ENCODE results near the gene CRACR2B. TPM values are rescaled to one million over a fixed set of nuclear protein-coding genes. Genes with fewer than 3 reads are reported as not detected.

CRACR2B gene
- total RNA-seq, 1 experiment from 2014 or later = 17.5 TPM

GRCh38 chr11:838441-839279, 10.9 kb downstream of the CRACR2B start:
- intact Hi-C loops (cut with micrococcal nuclease; ENCODE audit: unreplicated experiment) = no loop called here
- Histone ChIP-seq H3K27me3 (ENCODE audit: insufficient read depth, low read depth) (no peaks in the 10 kb centered on the region), H3F3A (ENCODE audit: insufficient read depth, low read depth) (peaks cover 26% of the 10 kb centered on the region; the same call in 1 of the 2 replicates), H4K20me1 (ENCODE audit: insufficient read depth) (peaks cover 18% of the 10 kb centered on the region), H2AFZ (no peak overlapping the region), H3K27ac (no peak overlapping the region), H3K9me2 (ENCODE audit: insufficient read depth) (no peaks in the 10 kb centered on the region), H3K4me3 (no peak overlapping the region), H3K79me2 (ENCODE audit: low read depth) (peaks cover 27% of the 10 kb centered on the region), H3K4me1 (replicated peaks; ENCODE audit: insufficient read depth) (peaks cover 20% of the 10 kb centered on the region), H3K4me2 (no peak overlapping the region), H3K9me3 (ENCODE audit: insufficient read depth, low read depth) (no peaks in the 10 kb centered on the region), H3K36me3 (ENCODE audit: low read depth) (no peaks in the 10 kb centered on the region)
- TF ChIP-seq CTCF (conservative IDR thresholded peaks at IDR 0.05) (no peak), EZH2 (IDR thresholded peaks at IDR 0.05; ENCODE audit: low read depth) (no peak)
- POLR2A ChIA-PET (ENCODE audit: unreplicated experiment) = no interaction called here
- CTCF ChIA-PET = no interaction called here
- no TSS peak for BruUV-seq (replicated peaks)
- no peak for DNase-seq

DNA sequence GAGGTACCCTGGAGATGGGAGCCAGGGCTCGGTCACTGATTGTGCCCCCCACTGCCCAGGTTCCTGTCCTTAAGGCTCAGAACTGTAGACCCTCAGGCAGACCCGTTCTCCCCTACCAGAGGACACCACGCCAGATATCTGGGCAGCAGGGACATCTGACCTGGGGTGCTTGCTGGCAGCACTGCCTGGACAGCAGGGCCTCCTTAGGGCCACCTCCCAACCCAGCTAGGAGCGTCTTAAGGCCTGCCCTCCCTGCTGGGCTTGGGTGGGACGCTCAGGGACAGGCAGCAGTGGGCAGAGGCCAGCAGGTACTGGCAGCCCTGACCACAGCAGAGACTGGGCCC, 11.5 kb downstream of the CRACR2B start:
- Histone ChIP-seq H3K9me3 (ENCODE audit: insufficient read depth, low read depth) (no peaks in the 10 kb centered on the region), H3K4me3 (no peak overlapping the region), H2AFZ (no peak overlapping the region), H3K9me2 (ENCODE audit: insufficient read depth) (no peaks in the 10 kb centered on the region), H3K4me1 (replicated peaks; ENCODE audit: insufficient read depth) (peaks cover 21% of the 10 kb centered on the region), H3K27me3 (ENCODE audit: insufficient read depth, low read depth) (no peaks in the 10 kb centered on the region), H3K27ac (no peak overlapping the region), H4K20me1 (ENCODE audit: insufficient read depth) (peaks cover 18% of the 10 kb centered on the region), H3K36me3 (ENCODE audit: low read depth) (no peaks in the 10 kb centered on the region), H3K4me2 (no peak overlapping the region), H3F3A (ENCODE audit: insufficient read depth, low read depth) (peaks cover 21% of the 10 kb centered on the region; the same call in 1 of the 2 replicates), H3K79me2 (ENCODE audit: low read depth) (peaks cover 21% of the 10 kb centered on the region)
- BruUV-seq (replicated peaks) = no TSS peak
- CTCF ChIA-PET = no interaction called here
- intact Hi-C loops (cut with micrococcal nuclease; ENCODE audit: unreplicated experiment) = no loop called here
- POLR2A ChIA-PET (ENCODE audit: unreplicated experiment) = no interaction called here
- TF ChIP-seq CTCF (conservative IDR thresholded peaks at IDR 0.05) (no peak), EZH2 (IDR thresholded peaks at IDR 0.05; ENCODE audit: low read depth) (no peak)
- no peak for DNase-seq

DNA sequence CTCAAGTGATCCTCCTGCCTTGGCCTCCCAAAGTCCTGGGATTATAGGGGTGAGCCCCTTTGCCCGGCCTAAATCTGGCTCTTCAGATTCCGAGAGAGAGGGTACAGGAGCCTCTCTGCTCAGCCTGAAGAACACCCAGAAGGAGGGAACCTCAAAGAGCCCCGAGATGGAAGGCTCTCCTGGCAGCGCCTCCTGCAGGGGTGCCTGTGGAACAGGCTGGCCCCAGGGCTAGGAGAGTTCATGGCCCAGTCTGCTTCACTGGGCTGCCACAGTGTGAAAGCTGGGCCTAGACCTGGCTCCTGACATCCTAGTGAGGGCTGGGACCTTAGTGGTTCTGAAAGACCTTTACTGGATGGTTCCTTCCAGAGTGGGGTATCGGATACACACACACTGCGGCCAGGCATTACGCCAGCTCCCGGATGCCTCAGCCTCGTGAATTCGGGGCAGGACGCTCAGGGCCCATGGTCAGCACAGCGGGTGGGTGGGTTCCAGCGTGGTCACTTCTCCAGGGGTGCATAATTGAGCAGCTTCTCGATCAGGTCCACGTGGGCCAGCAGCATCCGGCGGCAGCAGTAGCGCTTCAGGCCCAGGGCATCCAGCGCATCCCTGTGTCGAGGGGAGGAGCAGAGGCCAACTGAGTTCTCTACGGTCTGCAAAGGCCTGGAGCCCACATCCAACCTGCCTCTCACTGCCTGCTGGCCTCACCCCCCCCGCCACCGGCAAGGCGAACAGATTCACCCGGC, 12.3 kb downstream of the CRACR2B start:
- Histone ChIP-seq H2AFZ (no peak overlapping the region), H3K9me2 (ENCODE audit: insufficient read depth) (no peaks in the 10 kb centered on the region), H3K36me3 (ENCODE audit: low read depth) (no peaks in the 10 kb centered on the region), H3K79me2 (ENCODE audit: low read depth) (peaks cover 20% of the 10 kb centered on the region), H3F3A (ENCODE audit: insufficient read depth, low read depth) (peaks cover 14% of the 10 kb centered on the region; the same call in 1 of the 2 replicates), H3K4me2 (peak overlapping the region; percentile 83; the same call in 1 of the 2 replicates), H3K9me3 (ENCODE audit: insufficient read depth, low read depth) (no peaks in the 10 kb centered on the region), H3K27ac (no peak overlapping the region), H4K20me1 (ENCODE audit: insufficient read depth) (peaks cover 18% of the 10 kb centered on the region), H3K27me3 (ENCODE audit: insufficient read depth, low read depth) (no peaks in the 10 kb centered on the region), H3K4me1 (replicated peaks; ENCODE audit: insufficient read depth) (peaks cover 21% of the 10 kb centered on the region), H3K4me3 (no peak overlapping the region; the same call in 1 of the 2 replicates)
- intact Hi-C loops (cut with micrococcal nuclease; ENCODE audit: unreplicated experiment) = loop anchor here (5.0 kb wide), 1 partner anchor 33 kb away; the partner anchor contains the start of genes PIDD1 and RPLP2
- CTCF ChIA-PET = no interaction called here
- TF ChIP-seq CTCF (conservative IDR thresholded peaks at IDR 0.05) = peak; percentile 34; the same call in 1 of the 2 replicates
- TF ChIP-seq EZH2 (IDR thresholded peaks at IDR 0.05; ENCODE audit: low read depth) = no peak
- BruUV-seq (replicated peaks) = no TSS peak
- DNase-seq = no peak
- POLR2A ChIA-PET (ENCODE audit: unreplicated experiment) = interaction anchor here (0.5 kb wide), 1 partner anchor 32 kb away, joined by 4 read pairs; no protein-coding TSS in a partner anchor
